Mucosa of descending colon (tissue), 3 donors: ENCODE results near the gene DHRS7B. TPM values are rescaled to one million over a fixed set of nuclear protein-coding genes. Genes with fewer than 3 reads are reported as not detected.

Experiments
- ATAC-seq: fragments of 200-7000 bp; cut with Tn5 transposase; one replicate; pipeline ENCODE4 v1.9.1; 2020; ENCODE audit warnings: mild to moderate bottlenecking, moderate library complexity
- DNase-seq, 3 donors: peaks; one replicate each; pipeline ENCODE4 v3.0.0-alpha.2; 2020
- H3K36me3 ChIP-seq: fragments of 200-600 bp; one replicate; pipeline ENCODE4 v1.8.0; 2021; ENCODE audit warnings: low read depth, mild to moderate bottlenecking
- H3K4me1 ChIP-seq: fragments of 200-600 bp; one replicate; pipeline ENCODE4 v1.8.0; 2021; ENCODE audit warnings: low read depth, mild to moderate bottlenecking
- H3K4me3 ChIP-seq: fragments of 200-600 bp; one replicate; pipeline ENCODE4 v1.8.0; 2021; ENCODE audit warnings: mild to moderate bottlenecking
- H3K9me3 ChIP-seq: fragments of 200-600 bp; one replicate; pipeline ENCODE4 v1.8.0; 2021; ENCODE audit warnings: mild to moderate bottlenecking
- intact Hi-C, 2 donors: fragments of 100-400 bp; cut with DNase I in 1 of 2; cut with micrococcal nuclease in 1 of 2; formaldehyde crosslinking; loops; one replicate each; pipeline versions ENCODE4 v1.11.0 to v1.11.1; 2022; cut with DNase I, micrococcal nuclease
- total RNA-seq, 3 donors: library from RNA; stranded (reverse); fragmentation: NEBNext Ultra II Directional in 2 of 3; extraction: Animal tissue kit (Norgen Biotek cat#: 25700) in 2 of 3; gene quantifications; one replicate each; pipeline versions ENCODE4 v1.2.1 to v1.2.4, GENCODE V29; 2021 to 2023
- TF ChIP-seq, protein P1 (sequence below): fragments of 200-600 bp; IDR thresholded peaks from one replicate; pipeline ENCODE4 v1.8.0; 2022; ENCODE audit warnings: antibody characterized with exemption, mild to moderate bottlenecking
- donor health status: DM: no; HTN: no; CAD: no; lungs with moderate emphysema.
- donor health status: DM: no; HTN: no; CAD: no.
- donor health status: DM: no; HTN: yes; CAD: no.

Gene DHRS7B
- total RNA-seq, 3 donors from 2014 or later, result 21.9 to 34.0 (median 30.2) TPM

DNA sequence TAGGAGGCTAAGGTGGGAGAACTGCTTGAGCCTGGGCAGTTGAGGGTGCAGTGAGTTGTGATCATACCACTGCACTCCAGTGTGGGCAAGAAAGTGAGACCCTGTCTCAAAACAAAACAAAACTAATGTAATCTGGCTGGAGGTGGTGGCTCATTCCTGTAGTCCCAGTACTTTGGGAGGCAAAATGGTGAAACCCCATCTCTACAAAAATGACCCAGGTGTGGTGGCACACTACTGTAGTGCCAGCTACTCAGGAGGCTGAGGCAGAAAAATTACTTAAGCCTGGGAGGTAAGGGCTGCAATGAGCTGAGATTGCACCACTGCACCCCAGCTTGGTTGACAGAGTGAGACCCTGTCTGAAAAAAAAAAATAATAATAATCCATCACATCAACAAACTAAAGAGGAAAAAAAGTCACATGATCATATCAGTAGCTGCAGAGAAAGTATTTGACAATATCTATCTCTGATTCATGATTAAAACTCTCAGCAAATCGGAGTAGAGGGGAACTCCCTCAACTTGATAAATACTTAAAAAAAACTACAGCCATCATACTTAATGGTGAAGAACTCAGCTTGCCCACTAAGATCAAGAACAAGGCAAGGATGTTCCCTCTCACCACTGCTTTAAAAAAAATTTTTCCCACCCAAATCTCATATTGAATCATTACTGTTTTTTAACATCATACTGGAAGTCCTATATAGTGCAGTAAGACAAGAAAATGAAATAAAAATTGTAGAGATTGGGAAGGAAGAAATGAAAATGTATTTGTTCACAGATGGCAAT is 31.0 kb downstream of the DHRS7B start:
- H3K36me3 ChIP-seq, result no peaks in the 10 kb centered on the region
- TF ChIP-seq, protein P1, sequence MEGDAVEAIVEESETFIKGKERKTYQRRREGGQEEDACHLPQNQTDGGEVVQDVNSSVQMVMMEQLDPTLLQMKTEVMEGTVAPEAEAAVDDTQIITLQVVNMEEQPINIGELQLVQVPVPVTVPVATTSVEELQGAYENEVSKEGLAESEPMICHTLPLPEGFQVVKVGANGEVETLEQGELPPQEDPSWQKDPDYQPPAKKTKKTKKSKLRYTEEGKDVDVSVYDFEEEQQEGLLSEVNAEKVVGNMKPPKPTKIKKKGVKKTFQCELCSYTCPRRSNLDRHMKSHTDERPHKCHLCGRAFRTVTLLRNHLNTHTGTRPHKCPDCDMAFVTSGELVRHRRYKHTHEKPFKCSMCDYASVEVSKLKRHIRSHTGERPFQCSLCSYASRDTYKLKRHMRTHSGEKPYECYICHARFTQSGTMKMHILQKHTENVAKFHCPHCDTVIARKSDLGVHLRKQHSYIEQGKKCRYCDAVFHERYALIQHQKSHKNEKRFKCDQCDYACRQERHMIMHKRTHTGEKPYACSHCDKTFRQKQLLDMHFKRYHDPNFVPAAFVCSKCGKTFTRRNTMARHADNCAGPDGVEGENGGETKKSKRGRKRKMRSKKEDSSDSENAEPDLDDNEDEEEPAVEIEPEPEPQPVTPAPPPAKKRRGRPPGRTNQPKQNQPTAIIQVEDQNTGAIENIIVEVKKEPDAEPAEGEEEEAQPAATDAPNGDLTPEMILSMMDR, result no peak
- ATAC-seq (no peak), DNase-seq (no peak)
- H3K9me3 ChIP-seq, result no peaks in the 10 kb centered on the region
- H3K4me3 ChIP-seq, result no peak overlapping the region
- intact Hi-C loops, result no loop called here
- H3K4me1 ChIP-seq, result peaks cover 10% of the 10 kb centered on the region

DNA sequence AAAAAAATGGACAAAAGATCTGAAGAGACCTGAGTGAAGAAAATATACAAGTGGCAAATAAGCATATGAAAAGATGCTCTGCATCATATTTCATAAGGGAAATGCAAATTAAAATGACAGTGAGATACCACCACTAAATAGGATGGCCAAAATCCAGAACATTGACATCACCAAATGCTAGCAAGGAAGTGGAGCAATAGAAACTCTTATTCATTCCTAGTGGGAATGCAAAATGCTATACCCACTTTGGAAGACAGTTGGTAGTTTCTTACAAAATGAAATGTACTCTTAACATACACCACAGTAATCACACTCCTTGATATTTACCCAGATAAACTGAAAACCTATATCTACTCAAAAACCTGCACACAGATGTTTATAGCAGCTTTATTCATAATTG is 33.6 kb downstream of the DHRS7B start:
- no peak for ATAC-seq
- TF ChIP-seq, protein P1, result no peak
- intact Hi-C loops, result no loop called here

DNA sequence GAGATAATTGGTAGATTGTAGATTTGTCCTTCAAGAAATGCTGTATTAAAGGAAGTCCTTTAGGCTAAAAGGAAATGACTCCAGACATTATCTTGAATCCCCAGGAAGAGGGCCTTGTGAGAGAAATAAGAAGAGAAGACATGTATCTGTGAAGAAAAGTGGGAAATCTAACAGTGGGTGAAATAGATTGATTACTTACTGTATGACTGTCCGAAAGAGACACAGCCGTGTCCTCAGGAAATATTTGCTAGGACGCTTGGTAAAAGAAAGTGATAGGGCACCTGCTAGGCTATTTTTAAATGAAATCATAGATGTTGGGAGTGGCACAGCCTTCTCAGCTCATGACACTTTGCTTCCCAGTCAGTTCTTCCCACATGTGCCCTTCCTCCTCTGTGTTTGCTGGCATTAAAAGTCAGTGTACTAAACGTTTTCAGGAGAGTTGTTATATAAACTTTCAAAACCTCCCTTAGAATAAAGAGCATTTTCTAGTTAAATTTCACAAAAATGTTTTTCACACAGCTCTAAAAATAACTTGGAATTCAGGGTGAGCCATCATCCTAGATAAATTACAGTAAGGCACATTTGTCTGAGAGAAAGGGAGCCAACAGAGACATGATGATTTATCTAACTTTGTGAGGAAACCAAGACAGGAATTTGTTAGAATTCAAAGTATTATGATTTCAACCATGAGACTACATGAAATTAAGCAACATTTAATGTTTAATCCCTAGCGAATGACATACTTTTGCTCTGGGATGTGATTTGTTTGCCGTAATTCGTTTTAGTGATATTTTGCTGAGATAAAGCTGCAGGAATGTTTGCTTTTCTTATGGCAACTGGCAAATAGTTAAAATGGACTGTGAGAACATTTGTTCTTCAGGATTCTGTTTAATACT is 35.0 kb downstream of the DHRS7B start:
- DNase-seq, result no peak
- ATAC-seq, result peak; percentile 69
- H3K36me3 ChIP-seq, result no peaks in the 10 kb centered on the region
- no peaks in the 10 kb centered on the region for H3K9me3 ChIP-seq
- H3K4me3 ChIP-seq, result no peak overlapping the region
- intact Hi-C loops, result no loop called here
- H3K4me1 ChIP-seq, result peaks cover 10% of the 10 kb centered on the region
- TF ChIP-seq, protein P1, result no peak

More for the DNA sequence above, 33.6 kb downstream of the DHRS7B start:
- Histone ChIP-seq H3K4me3 (no peak overlapping the region), H3K9me3 (no peaks in the 10 kb centered on the region), H3K36me3 (no peaks in the 10 kb centered on the region), H3K4me1 (peaks cover 10% of the 10 kb centered on the region)
- DNase-seq, result no peak

DNA sequence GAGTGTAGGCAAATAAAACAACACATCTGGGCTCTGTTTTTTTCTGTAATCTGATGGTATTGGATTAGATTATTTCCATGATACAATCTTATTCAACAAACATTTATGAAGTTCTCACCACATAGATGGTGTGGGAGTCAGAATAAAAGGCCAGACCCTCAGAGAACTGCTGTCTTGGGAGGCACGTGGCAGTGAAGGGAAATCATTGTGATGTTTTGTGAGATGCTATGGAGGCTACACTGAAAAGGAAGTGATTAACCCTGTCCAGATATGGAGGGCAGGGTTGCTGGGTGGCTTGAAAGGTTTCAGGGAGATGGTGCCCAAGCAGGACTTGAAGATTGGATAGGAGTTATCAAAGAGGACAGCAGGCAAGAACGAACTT is 35.6 kb downstream of the DHRS7B start:
- ATAC-seq (no peak), DNase-seq (no peak)
- no peak overlapping the region for H3K4me3 ChIP-seq
- no peaks in the 10 kb centered on the region for H3K9me3 ChIP-seq
- TF ChIP-seq, protein P1, result no peak
- no peaks in the 10 kb centered on the region for H3K36me3 ChIP-seq
- H3K4me1 ChIP-seq, result peaks cover 10% of the 10 kb centered on the region
- intact Hi-C loops, result no loop called here

DNA sequence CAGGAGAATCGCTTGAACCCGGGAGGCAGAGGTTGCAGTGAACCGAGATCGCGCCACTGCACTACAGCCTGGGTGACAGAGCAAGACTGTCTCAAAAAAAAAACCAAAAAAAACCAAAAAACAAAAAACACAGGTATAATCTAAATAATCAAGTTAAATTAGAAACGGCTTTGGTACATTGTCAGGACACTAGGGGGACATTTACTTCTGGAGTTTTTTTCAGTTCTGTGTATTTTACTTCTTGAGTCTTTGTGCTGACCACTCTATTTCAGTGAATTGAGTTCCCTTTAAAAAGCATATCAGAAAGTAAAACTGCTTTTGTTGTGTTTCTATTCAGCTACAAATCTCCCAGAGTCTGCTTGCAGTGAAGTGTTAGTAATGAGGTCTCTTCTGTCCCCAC is 36.3 kb downstream of the DHRS7B start:
- TF ChIP-seq, protein P1, result no peak
- intact Hi-C loops, result no loop called here
- no peak for ATAC-seq
- Histone ChIP-seq H3K9me3 (no peaks in the 10 kb centered on the region), H3K36me3 (no peaks in the 10 kb centered on the region), H3K4me3 (no peak overlapping the region), H3K4me1 (peaks cover 10% of the 10 kb centered on the region)
- no peak for DNase-seq
